Prostate gland (tissue), 2 donors: ENCODE data around the gene PAK5. TPM values are rescaled to one million over a fixed set of nuclear protein-coding genes. Genes with fewer than 3 reads are reported as not detected.
A peak's percentile ranks its signal among the peaks of the same experiment; 100 is the strongest.

Source experiments
- DNase-seq: peaks from one replicate; pipeline ENCODE4 v3.0.0-alpha.2; 2019; ENCODE audit warnings: low spot score
- H3K27ac ChIP-seq, 2 donors: fragments of 200-600 bp; sonication (generic); 2 replicates each; pipeline ENCODE4 v1.5.1; 2017 to 2019
- H3K27me3 ChIP-seq: fragments of 200-600 bp; sonication (generic); replicated peaks from 2 replicates; pipeline ENCODE4 v1.5.1; 2019; ENCODE audit not compliant: insufficient read depth
- H3K36me3 ChIP-seq, 2 donors: fragments of 200-600 bp; sonication (generic); 1 replicate in 1 of 2; 2 replicates in 1 of 2; pipeline versions ENCODE4 v1.5.1 to v1.8.1; 2017 to 2019
- H3K4me1 ChIP-seq: fragments of 200-600 bp; sonication (generic); replicated peaks from 2 replicates; pipeline ENCODE4 v1.5.1; 2019
- H3K4me3 ChIP-seq, 2 donors: fragments of 200-600 bp; sonication (generic); 2 replicates each; pipeline ENCODE4 v1.5.1; 2017 to 2019
- H3K9me3 ChIP-seq: fragments of 200-600 bp; sonication (generic); 2 replicates; pipeline ENCODE4 v1.5.1; 2017
- POLR2A ChIP-seq: fragments of 450-650 bp; IDR thresholded peaks from one replicate; pipeline ENCODE4 v1.6.1; 2016; ENCODE audit warnings: antibody characterized with exemption, mild to moderate bottlenecking
- POLR2AphosphoS5 ChIP-seq: sonication (generic); formaldehyde crosslinking; IDR thresholded peaks from one replicate; pipeline ENCODE4 v1.6.1; 2017; ENCODE audit warnings: antibody characterized with exemption
- WGBS: methylation state at CpG from one replicate; pipeline ENCODE4 v1.1.5; 2018; 5-methylcytosine and 5-hydroxymethylcytosine counted together
- intact Hi-C: fragments of 100-400 bp; cut with DNase I; formaldehyde crosslinking; loops from one replicate; pipeline ENCODE4 v1.14.2; 2022
- total RNA-seq, 2 donors: library from RNA; depleted of rRNA; stranded (reverse); fragments of >200 nt; gene quantifications; one replicate each; pipeline ENCODE4 v1.1.0, GENCODE V29; 2016
- TF ChIP-seq, protein P1 (sequence below), 4 experiments: fragments of 200-600 bp in 2 of 4; fragments of 450-650 bp in 2 of 4; sonication (generic) in 2 of 4; IDR thresholded peaks; 1 replicate in 3 of 4; 2 replicates in 1 of 4; pipeline ENCODE4 v1.5.1; 2016 to 2019; ENCODE audit warnings: antibody characterized with exemption in 4 of 4, mild to moderate bottlenecking in 2 of 4, moderate library complexity in 2 of 4

Gene PAK5
- total RNA-seq, 2 donors from 2014 or later: 1.4 to 1.9 TPM

DNA sequence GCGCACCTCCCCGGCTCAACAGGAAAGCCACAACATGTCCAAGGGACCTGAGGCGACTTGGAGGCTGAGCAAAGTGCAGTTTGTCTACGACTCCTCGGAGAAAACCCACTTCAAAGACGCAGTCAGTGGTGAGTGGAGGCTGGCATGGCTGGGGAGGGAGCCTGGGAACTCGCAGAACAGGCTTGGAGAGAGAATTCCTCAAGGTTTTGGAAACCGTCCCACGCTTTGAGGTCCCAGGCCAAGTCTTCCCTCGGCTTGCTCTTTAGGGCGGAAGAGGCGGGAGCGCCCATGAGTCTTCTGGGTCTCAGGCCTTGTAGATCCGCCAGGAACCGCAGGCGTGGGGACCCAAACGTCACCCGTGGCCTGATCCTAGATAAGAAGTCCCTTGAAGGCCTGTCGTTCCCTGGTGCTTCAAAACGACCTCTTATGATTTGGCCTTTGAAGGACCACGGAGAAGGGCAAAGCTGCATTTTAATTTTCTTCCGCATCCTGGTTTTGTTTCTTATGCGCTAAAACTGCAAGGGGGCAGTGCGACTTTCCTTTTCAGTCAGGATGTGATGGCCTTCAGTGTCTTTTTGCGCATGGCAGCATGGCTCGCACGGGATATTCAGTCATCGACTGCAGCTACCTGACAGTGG lies 322.5 kb downstream of the PAK5 start:
- peak overlapping the region in 1 of 2 donors; percentile 4 for H3K4me3 ChIP-seq
- no peak for TF ChIP-seq POLR2A
- no peak for TF ChIP-seq POLR2AphosphoS5
- TF ChIP-seq, protein P1, sequence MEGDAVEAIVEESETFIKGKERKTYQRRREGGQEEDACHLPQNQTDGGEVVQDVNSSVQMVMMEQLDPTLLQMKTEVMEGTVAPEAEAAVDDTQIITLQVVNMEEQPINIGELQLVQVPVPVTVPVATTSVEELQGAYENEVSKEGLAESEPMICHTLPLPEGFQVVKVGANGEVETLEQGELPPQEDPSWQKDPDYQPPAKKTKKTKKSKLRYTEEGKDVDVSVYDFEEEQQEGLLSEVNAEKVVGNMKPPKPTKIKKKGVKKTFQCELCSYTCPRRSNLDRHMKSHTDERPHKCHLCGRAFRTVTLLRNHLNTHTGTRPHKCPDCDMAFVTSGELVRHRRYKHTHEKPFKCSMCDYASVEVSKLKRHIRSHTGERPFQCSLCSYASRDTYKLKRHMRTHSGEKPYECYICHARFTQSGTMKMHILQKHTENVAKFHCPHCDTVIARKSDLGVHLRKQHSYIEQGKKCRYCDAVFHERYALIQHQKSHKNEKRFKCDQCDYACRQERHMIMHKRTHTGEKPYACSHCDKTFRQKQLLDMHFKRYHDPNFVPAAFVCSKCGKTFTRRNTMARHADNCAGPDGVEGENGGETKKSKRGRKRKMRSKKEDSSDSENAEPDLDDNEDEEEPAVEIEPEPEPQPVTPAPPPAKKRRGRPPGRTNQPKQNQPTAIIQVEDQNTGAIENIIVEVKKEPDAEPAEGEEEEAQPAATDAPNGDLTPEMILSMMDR (IDR thresholded peaks at IDR 0.05): no peak

DNA sequence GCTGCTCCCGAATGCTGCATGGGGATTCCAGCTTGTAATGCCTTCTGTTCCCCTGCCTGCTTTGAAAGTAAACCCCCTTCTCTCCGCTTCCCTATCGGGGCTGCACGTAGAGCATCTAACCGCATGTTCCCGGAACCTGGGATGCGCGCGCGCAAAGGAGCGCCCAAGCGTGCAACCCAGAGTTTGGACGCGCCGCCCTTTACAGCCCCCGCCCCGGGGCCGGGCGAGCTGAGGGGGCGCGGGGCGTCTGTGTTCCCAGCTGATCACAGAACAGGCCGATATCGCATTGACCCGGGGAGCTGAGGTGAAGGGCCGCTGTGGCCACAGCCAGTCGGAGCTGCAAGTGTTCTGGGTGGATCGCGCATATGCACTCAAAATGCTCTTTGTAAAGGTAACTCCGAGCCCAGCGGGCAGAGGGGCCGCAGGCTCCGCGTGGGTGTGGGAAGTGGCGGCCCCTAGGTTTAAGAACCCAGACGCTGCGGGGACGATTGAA lies 323.1 kb downstream of the PAK5 start:
- no peaks in the 10 kb centered on the region for H3K9me3 ChIP-seq
- no peaks in the 10 kb centered on the region for H3K4me1 ChIP-seq
- peak overlapping the region in 1 of 2 donors; percentile 4 for H3K4me3 ChIP-seq
- TF ChIP-seq POLR2A (no peak), POLR2AphosphoS5 (no peak)
- TF ChIP-seq, protein P1 (IDR thresholded peaks at IDR 0.05): no peak
- intact Hi-C loops: no loop called here
- no peak for DNase-seq
- H3K27me3 ChIP-seq: peaks cover 5% of the 10 kb centered on the region
- no peak overlapping the region for H3K27ac ChIP-seq
- WGBS: 6% methylated on average over 38 of the region's 38 CpGs
- H3K36me3 ChIP-seq: no peaks in the 10 kb centered on the region

More for the DNA sequence above, 322.5 kb downstream of the PAK5 start:
- Histone ChIP-seq H3K36me3 (no peaks in the 10 kb centered on the region), H3K27ac (no peak overlapping the region), H3K9me3 (no peaks in the 10 kb centered on the region), H3K27me3 (peaks cover 5% of the 10 kb centered on the region), H3K4me1 (no peaks in the 10 kb centered on the region)
- DNase-seq: peak; percentile 24
- intact Hi-C loops: no loop called here
- 11% methylated on average over 27 of the region's 28 CpGs for WGBS

DNA sequence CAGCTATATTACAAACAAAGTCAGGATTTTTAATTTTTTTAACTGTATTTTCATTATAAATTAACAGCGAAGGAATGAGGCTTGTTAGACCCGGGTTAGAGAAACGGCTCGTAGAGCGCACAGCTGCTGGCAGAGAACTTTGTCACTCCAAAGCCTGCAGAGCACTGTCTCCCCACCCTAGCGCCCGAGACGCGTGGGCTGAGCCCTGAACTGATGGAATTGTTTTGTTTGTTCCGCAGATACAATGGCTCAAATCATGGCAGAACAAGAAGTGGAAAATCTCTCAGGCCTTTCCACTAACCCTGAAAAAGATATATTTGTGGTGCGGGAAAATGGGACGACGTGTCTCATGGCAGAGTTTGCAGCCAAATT lies 323.7 kb downstream of the PAK5 start:
- no peaks in the 10 kb centered on the region for H3K9me3 ChIP-seq
- H3K4me1 ChIP-seq: no peaks in the 10 kb centered on the region
- intact Hi-C loops: no loop called here
- TF ChIP-seq POLR2AphosphoS5 (no peak), POLR2A (no peak)
- TF ChIP-seq, protein P1 (IDR thresholded peaks at IDR 0.05): no peak
- H3K27me3 ChIP-seq: peaks cover 5% of the 10 kb centered on the region
- 14% methylated on average over 13 of the region's 13 CpGs for WGBS
- DNase-seq: no peak
- H3K4me3 ChIP-seq: no peak overlapping the region
- H3K27ac ChIP-seq: no peak overlapping the region
- no peaks in the 10 kb centered on the region for H3K36me3 ChIP-seq

DNA sequence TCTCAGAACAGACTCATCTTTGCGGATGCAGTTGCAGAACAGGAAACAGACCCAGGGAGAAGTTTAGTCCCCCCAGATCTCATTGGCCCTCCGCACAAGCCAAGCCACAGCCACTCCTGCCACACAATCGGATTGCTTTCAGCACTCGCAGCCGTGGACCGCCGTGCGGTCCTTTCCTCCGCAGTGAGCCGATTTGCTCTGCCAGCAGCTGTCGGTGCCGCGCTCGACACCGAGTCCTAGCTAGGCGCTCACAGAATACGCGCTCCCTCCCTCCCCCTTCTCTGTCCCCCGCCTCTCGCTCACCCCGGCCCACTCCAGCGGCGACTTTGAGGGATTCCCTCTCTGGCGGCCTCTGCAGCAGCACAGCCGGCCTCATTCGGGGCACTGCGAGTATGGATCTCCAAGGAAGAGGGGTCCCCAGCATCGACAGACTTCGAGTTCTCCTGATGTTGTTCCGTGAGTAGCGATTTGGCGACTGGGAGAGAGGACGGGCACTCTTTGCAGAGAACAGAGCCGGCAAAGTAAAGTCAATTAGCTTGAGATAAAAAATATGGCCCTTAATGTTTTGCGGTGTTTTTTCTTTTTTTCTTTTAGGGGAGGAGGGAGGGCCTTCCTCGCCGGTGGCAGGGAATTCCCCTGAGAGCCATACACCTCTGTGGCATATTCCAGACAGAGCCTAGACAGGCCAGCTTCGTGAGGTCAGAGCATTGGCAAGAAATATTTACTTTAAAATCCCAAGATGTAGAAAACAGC lies 324.2 kb downstream of the PAK5 start, which contains the start of gene LAMP5:
TSS of gene LAMP5 (plus strand) at position 130 of the 753 bp plus-strand sequence. CDS start at position 393, 263 bp downstream.
- DNase-seq: no peak
- Histone ChIP-seq H3K27me3 (peaks cover 5% of the 10 kb centered on the region), H3K4me1 (no peaks in the 10 kb centered on the region), H3K27ac (no peak within 1 kb of the TSS), H3K36me3 (no peaks in the 10 kb centered on the region), H3K9me3 (no peaks in the 10 kb centered on the region), H3K4me3 (peak within 1 kb of the TSS; percentile 5 to 7)
- intact Hi-C loops: no loop called here
- WGBS: 2% methylated on average over 38 of the region's 38 CpGs
- TF ChIP-seq, protein P1 (IDR thresholded peaks at IDR 0.05): no peak
- TF ChIP-seq POLR2AphosphoS5: no peak
- TF ChIP-seq POLR2A: no peak
